H1 (cell line): ENCODE measurements around the gene DHX9. TPM values are rescaled to one million over a fixed set of nuclear protein-coding genes. Genes with fewer than 3 reads are reported as not detected.

Experiments used
- ATF2 ChIP-seq: IDR thresholded peaks from 2 replicates; pipeline ENCODE4 v1.6.1; 2012; ENCODE audit warnings: low read length, inconsistent platforms
- CBX8 ChIP-seq: fragments of 300-800, 300-1000 bp; sonication (generic); IDR thresholded peaks from 2 replicates; pipeline ENCODE4 v1.7.1; 2016; ENCODE audit warnings: low read depth, low read length, borderline replicate concordance
- KDM4A ChIP-seq: IDR thresholded peaks from one replicate; pipeline ENCODE4 v1.7.1; 2012; ENCODE audit warnings: low read depth, mild to moderate bottlenecking, moderate library complexity, low read length, inconsistent platforms; ENCODE audit not compliant: severe bottlenecking
- RFX5 ChIP-seq: IDR thresholded peaks from 2 replicates; pipeline ENCODE4 v1.6.1; 2011; ENCODE audit warnings: low read depth, low read length, improper control_type of control experiment, borderline replicate concordance
- RXRA ChIP-seq: IDR thresholded peaks from 2 replicates; pipeline ENCODE4 v1.6.1; 2011; ENCODE audit warnings: low read depth, mild to moderate bottlenecking, low read length, moderate library complexity; ENCODE audit not compliant: insufficient read depth
- SP4 ChIP-seq: IDR thresholded peaks from 2 replicates; pipeline ENCODE4 v1.6.1; 2012; ENCODE audit warnings: low read length, inconsistent platforms
- USF2 ChIP-seq: IDR thresholded peaks from 2 replicates; pipeline ENCODE4 v1.6.1; 2011; ENCODE audit warnings: low read length, improper control_type of control experiment
- polyA plus RNA-seq, 7 experiments: library from polyadenylated mRNA; depleted of rRNA in 3 of 7; stranded (reverse) in 5 of 7; unstranded in 2 of 7; fragments of >200 nt in 5 of 7; fragments of 200-250 nt in 2 of 7; gene quantifications; 1 replicate in 5 of 7; 2 replicates in 1 of 7; 4 replicates in 1 of 7; pipeline versions ENCODE4 v1.2.1 to v1.2.3, GENCODE V29; 2011 to 2013; ENCODE audit warnings: missing spikeins in 2 of 7, mixed read lengths in 2 of 7
- total RNA-seq: library from RNA; stranded (reverse); fragmentation: NEBNext Ultra II Directional; extraction: Animal tissue kit (Norgen Biotek cat#: 25700); gene quantifications from 2 replicates; pipeline ENCODE4 v1.2.1, GENCODE V29; 2021

Gene DHX9
- total and polyA plus RNA-seq, 2 of the 8 experiments (the other 6 are each of a cell fraction or from before 2014, with no cell fraction given): 153 to 333 TPM

DNA sequence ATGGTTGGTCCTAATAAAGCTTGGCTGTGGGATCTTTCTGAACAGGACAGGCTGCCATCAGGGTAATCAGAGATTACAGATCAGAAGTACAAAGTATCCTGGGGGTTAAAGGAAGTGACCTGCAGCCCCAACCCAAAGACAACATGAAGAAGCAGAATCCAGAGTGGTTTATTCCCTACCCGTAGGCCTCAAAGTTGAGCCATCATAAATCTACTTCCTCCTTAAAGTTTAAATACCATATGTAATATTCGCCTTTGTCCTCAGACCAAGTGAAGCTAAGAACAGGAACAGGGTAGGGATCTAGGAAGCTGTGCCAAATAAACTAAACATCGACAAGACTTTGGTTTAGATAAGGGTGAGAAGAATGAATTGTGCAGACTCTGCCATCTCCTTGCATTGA lies 15.9 kb upstream of the DHX9 start (continued):
- TF ChIP-seq CBX8 (no peak), USF2 (no peak), RXRA (no peak), SP4 (no peak), KDM4A (no peak), RFX5 (no peak), ATF2 (no peak)
- TF ChIP-seq, all 59 proteins: peak for 0
